ENCODE measurements around the gene MPZL1. TPM values are rescaled to one million over a fixed set of nuclear protein-coding genes. Genes with fewer than 3 reads are reported as not detected.

The MPZL1 gene
- total and polyA plus RNA-seq, 2 of the 8 experiments (the other 6 are each of a cell fraction or from before 2014, with no cell fraction given): 37.8 to 120 TPM

DNA sequence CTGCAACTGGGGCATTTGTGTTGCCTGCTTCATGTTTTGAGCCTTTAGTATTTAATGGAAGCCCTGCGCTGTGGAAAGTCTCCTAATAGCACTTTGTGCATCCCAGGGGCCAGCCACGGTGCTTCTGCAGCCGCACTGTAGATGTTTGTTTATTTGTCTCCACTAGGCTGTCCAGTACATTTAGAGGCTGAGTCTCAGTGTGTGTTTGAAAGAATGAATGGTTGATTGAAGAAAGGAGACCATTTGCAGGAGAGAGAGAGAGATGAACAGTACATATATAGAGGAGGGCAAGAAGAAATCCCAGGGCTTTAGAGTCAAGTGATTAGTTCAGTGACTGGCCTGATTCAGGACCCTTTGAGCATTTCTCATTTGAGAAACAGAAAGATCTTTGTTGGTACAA is 33.9 kb downstream of the MPZL1 start (continued):
- TF ChIP-seq, protein P1, sequence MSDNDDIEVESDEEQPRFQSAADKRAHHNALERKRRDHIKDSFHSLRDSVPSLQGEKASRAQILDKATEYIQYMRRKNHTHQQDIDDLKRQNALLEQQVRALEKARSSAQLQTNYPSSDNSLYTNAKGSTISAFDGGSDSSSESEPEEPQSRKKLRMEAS (IDR thresholded peaks at IDR 0.05): no peak
- TF ChIP-seq ASH2L (IDR thresholded peaks at IDR 0.05; ENCODE audit: low read length) (no peak), FOSL1 (IDR thresholded peaks at IDR 0.05; ENCODE audit: insufficient read depth, low read depth, low read length) (no peak), GTF2F1 (IDR thresholded peaks at IDR 0.05; ENCODE audit: borderline replicate concordance, low read depth, low read length) (no peak), YY1 (IDR thresholded peaks at IDR 0.05; ENCODE audit: low read depth, low read length) (no peak), NANOG (IDR thresholded peaks at IDR 0.05; ENCODE audit: insufficient read depth, low read depth, low read length, poor library complexity, severe bottlenecking) (no peak), RXRA (IDR thresholded peaks at IDR 0.05; ENCODE audit: insufficient read depth, low read depth, low read length) (no peak)
- TF ChIP-seq, protein P2, sequence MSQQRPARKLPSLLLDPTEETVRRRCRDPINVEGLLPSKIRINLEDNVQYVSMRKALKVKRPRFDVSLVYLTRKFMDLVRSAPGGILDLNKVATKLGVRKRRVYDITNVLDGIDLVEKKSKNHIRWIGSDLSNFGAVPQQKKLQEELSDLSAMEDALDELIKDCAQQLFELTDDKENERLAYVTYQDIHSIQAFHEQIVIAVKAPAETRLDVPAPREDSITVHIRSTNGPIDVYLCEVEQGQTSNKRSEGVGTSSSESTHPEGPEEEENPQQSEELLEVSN (IDR thresholded peaks at IDR 0.05): no peak
